ENCODE results near the gene LRRC8E. TPM values are rescaled to one million over a fixed set of nuclear protein-coding genes. Genes with fewer than 3 reads are reported as not detected.
A peak's percentile ranks its signal among the peaks of the same experiment; 100 is the strongest.

The LRRC8E gene
- total RNA-seq, 1 donor from 2014 or later: not detected

- H3K27ac Mint-ChIP-seq: no peak overlapping the region
- peaks cover 3% of the 10 kb centered on the region for H3K27me3 Mint-ChIP-seq
- DNase-seq: peak; percentile 58
- no peak overlapping the region for H3K4me3 Mint-ChIP-seq
- peaks cover 8% of the 10 kb centered on the region for H3K36me3 Mint-ChIP-seq (ENCODE audit: low read depth)
- intact Hi-C loops (cut with micrococcal nuclease): no loop called here
- no peaks in the 10 kb centered on the region for H3K9me3 Mint-ChIP-seq
- peaks cover 17% of the 10 kb centered on the region for H3K4me1 Mint-ChIP-seq
These were observed 11.6 kb downstream of the LRRC8E start for GRCh38 chr19:7899751-7900378.

GRCh38 chr19:7900401-7900870, 12.1 kb downstream of the LRRC8E start:
- intact Hi-C loops (cut with micrococcal nuclease): no loop called here

GRCh38 chr19:7900931-7901330, 12.6 kb downstream of the LRRC8E start:
- intact Hi-C loops (cut with micrococcal nuclease): no loop called here
- Mint-ChIP-seq H3K9me3 (no peaks in the 10 kb centered on the region), H3K27ac (no peak overlapping the region), H3K4me3 (no peak overlapping the region), H3K4me1 (peaks cover 23% of the 10 kb centered on the region), H3K27me3 (peaks cover 3% of the 10 kb centered on the region), H3K36me3 (ENCODE audit: low read depth) (peaks cover 14% of the 10 kb centered on the region)
- DNase-seq: no peak

More at GRCh38 chr19:7900401-7900870, 12.1 kb downstream of the LRRC8E start:
- Mint-ChIP-seq H3K4me1 (peaks cover 20% of the 10 kb centered on the region), H3K36me3 (ENCODE audit: low read depth) (peaks cover 11% of the 10 kb centered on the region), H3K9me3 (no peaks in the 10 kb centered on the region), H3K27me3 (peaks cover 3% of the 10 kb centered on the region), H3K27ac (no peak overlapping the region), H3K4me3 (no peak overlapping the region)
- DNase-seq: peak; percentile 57

- Mint-ChIP-seq H3K9me3 (no peaks in the 10 kb centered on the region), H3K27ac (no peak overlapping the region), H3K4me3 (no peak overlapping the region), H3K27me3 (peaks cover 3% of the 10 kb centered on the region), H3K36me3 (ENCODE audit: low read depth) (peaks cover 14% of the 10 kb centered on the region), H3K4me1 (peaks cover 23% of the 10 kb centered on the region)
- intact Hi-C loops (cut with micrococcal nuclease): no loop called here
- peak; percentile 56 for DNase-seq
These were observed 13.0 kb downstream of the LRRC8E start for GRCh38 chr19:7901337-7901736.

- Mint-ChIP-seq H3K36me3 (ENCODE audit: low read depth) (peaks cover 17% of the 10 kb centered on the region), H3K27me3 (peaks cover 3% of the 10 kb centered on the region), H3K9me3 (no peaks in the 10 kb centered on the region), H3K27ac (peak overlapping the region; percentile 96), H3K4me1 (peaks cover 25% of the 10 kb centered on the region), H3K4me3 (peak overlapping the region; percentile 93)
- intact Hi-C loops (cut with micrococcal nuclease): loop anchor here (1.0 to 2.0 kb wide), 3 partner anchors 17 to 40 kb away; partner anchors contain the start of genes SNAPC2 and TIMM44
- peak; percentile 68 for DNase-seq
These were observed 14.5 kb downstream of the LRRC8E start for GRCh38 chr19:7902796-7903243.

GRCh38 chr19:7903244-7904073, 15.1 kb downstream of the LRRC8E start, which contains the start of gene MAP2K7:
Gene MAP2K7, plus strand, starts transcription at chr19:7903877. Its CDS starts 68 bp downstream, at chr19:7903945.
- H3K4me3 Mint-ChIP-seq: peak within 1 kb of the TSS; percentile 93
- peak within 1 kb of the TSS; percentile 96 for H3K27ac Mint-ChIP-seq
- peaks cover 25% of the 10 kb centered on the region for H3K4me1 Mint-ChIP-seq
- peaks cover 19% of the 10 kb centered on the region for H3K36me3 Mint-ChIP-seq (ENCODE audit: low read depth)
- intact Hi-C loops (cut with micrococcal nuclease): loop anchor here (1.0 to 2.0 kb wide), 3 partner anchors 17 to 40 kb away; partner anchors contain the start of genes SNAPC2 and TIMM44
- no peaks in the 10 kb centered on the region for H3K9me3 Mint-ChIP-seq
- DNase-seq: peak; percentile 100
- peaks cover 3% of the 10 kb centered on the region for H3K27me3 Mint-ChIP-seq

GRCh38 chr19:7904074-7905020, 16.0 kb downstream of the LRRC8E start:
- peaks cover 19% of the 10 kb centered on the region for H3K36me3 Mint-ChIP-seq (ENCODE audit: low read depth)
- H3K27me3 Mint-ChIP-seq: peaks cover 3% of the 10 kb centered on the region
- intact Hi-C loops (cut with micrococcal nuclease): no loop called here

GRCh38 chr19:7905268-7905667, 17.0 kb downstream of the LRRC8E start:
- peaks cover 3% of the 10 kb centered on the region for H3K27me3 Mint-ChIP-seq
- H3K4me3 Mint-ChIP-seq: peak overlapping the region; percentile 92
- peak; percentile 59 for DNase-seq
- H3K4me1 Mint-ChIP-seq: peaks cover 25% of the 10 kb centered on the region
- H3K36me3 Mint-ChIP-seq (ENCODE audit: low read depth): peaks cover 19% of the 10 kb centered on the region
- peak overlapping the region; percentile 93 for H3K27ac Mint-ChIP-seq
- intact Hi-C loops (cut with micrococcal nuclease): no loop called here
- no peaks in the 10 kb centered on the region for H3K9me3 Mint-ChIP-seq

More at GRCh38 chr19:7904074-7905020, 16.0 kb downstream of the LRRC8E start:
- Mint-ChIP-seq H3K4me1 (peaks cover 25% of the 10 kb centered on the region), H3K27ac (peak overlapping the region; percentile 93), H3K9me3 (no peaks in the 10 kb centered on the region), H3K4me3 (peak overlapping the region; percentile 93)
- peak; percentile 91 for DNase-seq

GRCh38 chr19:7905859-7906258, 17.5 kb downstream of the LRRC8E start:
- peak overlapping the region; percentile 92 for H3K4me3 Mint-ChIP-seq
- H3K27ac Mint-ChIP-seq: peak overlapping the region; percentile 87
- peaks cover 24% of the 10 kb centered on the region for H3K36me3 Mint-ChIP-seq (ENCODE audit: low read depth)
- intact Hi-C loops (cut with micrococcal nuclease): no loop called here
- peaks cover 25% of the 10 kb centered on the region for H3K4me1 Mint-ChIP-seq
- peaks cover 3% of the 10 kb centered on the region for H3K27me3 Mint-ChIP-seq
- H3K9me3 Mint-ChIP-seq: no peaks in the 10 kb centered on the region
- DNase-seq: no peak

- H3K4me1 Mint-ChIP-seq: peaks cover 25% of the 10 kb centered on the region
- H3K4me3 Mint-ChIP-seq: no peak overlapping the region
- H3K36me3 Mint-ChIP-seq (ENCODE audit: low read depth): peaks cover 33% of the 10 kb centered on the region
- peaks cover 3% of the 10 kb centered on the region for H3K27me3 Mint-ChIP-seq
- no peak for DNase-seq
- H3K27ac Mint-ChIP-seq: no peak overlapping the region
- H3K9me3 Mint-ChIP-seq: no peaks in the 10 kb centered on the region
- intact Hi-C loops (cut with micrococcal nuclease): no loop called here
These were observed 18.8 kb downstream of the LRRC8E start for GRCh38 chr19:7907122-7907521.

- H3K9me3 Mint-ChIP-seq: no peaks in the 10 kb centered on the region
- peaks cover 3% of the 10 kb centered on the region for H3K27me3 Mint-ChIP-seq
These were observed 19.2 kb downstream of the LRRC8E start for GRCh38 chr19:7907544-7907943.

GRCh38 chr19:7908078-7908699, 19.9 kb downstream of the LRRC8E start:
- intact Hi-C loops (cut with micrococcal nuclease): no loop called here
- H3K27me3 Mint-ChIP-seq: peaks cover 3% of the 10 kb centered on the region
- peaks cover 38% of the 10 kb centered on the region for H3K36me3 Mint-ChIP-seq (ENCODE audit: low read depth)
- no peak for DNase-seq
- peaks cover 19% of the 10 kb centered on the region for H3K4me1 Mint-ChIP-seq
- no peak overlapping the region for H3K4me3 Mint-ChIP-seq
- no peaks in the 10 kb centered on the region for H3K9me3 Mint-ChIP-seq
- no peak overlapping the region for H3K27ac Mint-ChIP-seq

More at GRCh38 chr19:7907544-7907943, 19.2 kb downstream of the LRRC8E start:
- intact Hi-C loops (cut with micrococcal nuclease): no loop called here
- Mint-ChIP-seq H3K4me1 (peaks cover 23% of the 10 kb centered on the region), H3K27ac (no peak overlapping the region), H3K4me3 (no peak overlapping the region), H3K36me3 (ENCODE audit: low read depth) (peaks cover 34% of the 10 kb centered on the region)
- DNase-seq: no peak
